ENCODE data around the gene ANKH. TPM values are rescaled to one million over a fixed set of nuclear protein-coding genes. Genes with fewer than 3 reads are reported as not detected.

The ANKH gene
- total RNA-seq, 2 experiments from 2014 or later = 31.3 to 41.9 TPM

- no peak for DNase-seq
- Mint-ChIP-seq H3K4me1 (peaks cover 2% of the 10 kb centered on the region), H3K36me3 (no peaks in the 10 kb centered on the region), H3K9me3 (ENCODE audit: low read depth) (no peaks in the 10 kb centered on the region), H3K4me3 (no peak overlapping the region), H3K27me3 (peaks cover 11% of the 10 kb centered on the region), H3K27ac (no peak overlapping the region)
- no peak for ATAC-seq
- CTCF ChIA-PET = no interaction called here
Measured at GRCh38 chr5:14901462-14902051, 30.0 kb upstream of the ANKH start.

DNA sequence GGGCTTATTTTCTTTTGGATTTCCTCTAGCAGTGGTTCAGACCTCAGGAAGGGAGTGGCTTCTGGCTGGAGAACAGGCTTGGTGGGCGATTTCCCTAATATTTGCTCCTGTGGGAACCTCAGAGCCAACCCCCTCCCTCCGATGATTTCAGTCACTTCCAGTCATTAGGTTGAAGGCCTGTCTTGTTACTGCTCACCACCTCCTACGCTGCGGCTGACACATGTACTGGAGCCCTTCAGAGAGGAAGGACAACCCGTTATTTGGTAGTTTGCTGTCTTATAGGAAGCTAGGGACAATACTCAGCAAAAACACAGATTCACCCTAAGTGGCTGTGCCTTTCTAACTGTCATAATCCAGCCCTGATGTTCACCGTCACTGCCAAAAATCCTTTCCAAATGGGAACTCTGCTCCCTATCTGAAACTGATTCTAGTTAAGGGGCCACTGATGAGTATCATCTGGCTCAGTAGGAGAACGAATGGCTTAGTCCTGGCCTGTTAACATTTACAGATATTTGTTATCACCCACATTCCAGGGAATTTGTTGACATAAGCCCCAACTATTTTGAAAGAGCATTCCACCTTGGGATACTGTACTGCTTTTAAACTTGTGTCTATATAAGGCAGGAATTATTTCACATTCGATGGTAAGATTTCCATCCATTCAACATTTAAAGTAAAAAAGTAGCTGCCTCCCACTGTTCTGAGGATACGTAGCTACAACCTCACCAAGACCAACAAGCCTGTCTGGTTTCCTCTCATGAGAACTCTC, 29.3 kb upstream of the ANKH start:
- no peaks in the 10 kb centered on the region for H3K36me3 Mint-ChIP-seq
- no peaks in the 10 kb centered on the region for H3K9me3 Mint-ChIP-seq (ENCODE audit: low read depth)
- no peak for ATAC-seq
- DNase-seq = no peak
- H3K4me1 Mint-ChIP-seq = peaks cover 2% of the 10 kb centered on the region
- no peak overlapping the region for H3K27ac Mint-ChIP-seq
- CTCF ChIA-PET = no interaction called here
- no peak overlapping the region for H3K4me3 Mint-ChIP-seq
- H3K27me3 Mint-ChIP-seq = peaks cover 11% of the 10 kb centered on the region

DNA sequence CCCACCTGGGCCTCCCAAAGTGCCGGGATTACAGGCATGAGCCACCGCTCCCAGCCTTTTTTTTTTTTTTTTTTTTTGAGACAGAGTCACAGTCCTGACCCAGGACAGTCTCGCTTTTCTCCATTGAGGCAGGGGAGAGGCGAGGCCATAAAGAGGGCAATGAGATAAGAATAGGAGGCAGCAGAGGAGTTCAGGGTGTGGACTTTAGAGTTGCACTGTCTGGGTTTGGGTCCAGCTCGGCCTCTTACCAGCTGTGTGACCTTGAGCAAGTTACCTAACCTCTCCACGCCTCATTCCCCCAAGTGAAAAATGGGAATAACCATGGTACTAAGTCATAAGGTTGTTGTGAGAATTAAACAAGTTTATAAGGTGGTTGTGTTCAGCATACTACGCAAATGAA, 24.6 kb upstream of the ANKH start:
- DNase-seq (no peak), ATAC-seq (no peak)
- CTCF ChIA-PET = interaction anchor here (1.1 kb wide), 1 partner anchor 169 kb away, joined by 4 read pairs; no protein-coding TSS in a partner anchor
- H3K9me3 Mint-ChIP-seq (ENCODE audit: low read depth) = no peaks in the 10 kb centered on the region
- no peaks in the 10 kb centered on the region for H3K36me3 Mint-ChIP-seq
- no peak overlapping the region for H3K27ac Mint-ChIP-seq
- peaks cover 3% of the 10 kb centered on the region for H3K27me3 Mint-ChIP-seq
- no peaks in the 10 kb centered on the region for H3K4me1 Mint-ChIP-seq
- no peak overlapping the region for H3K4me3 Mint-ChIP-seq

DNA sequence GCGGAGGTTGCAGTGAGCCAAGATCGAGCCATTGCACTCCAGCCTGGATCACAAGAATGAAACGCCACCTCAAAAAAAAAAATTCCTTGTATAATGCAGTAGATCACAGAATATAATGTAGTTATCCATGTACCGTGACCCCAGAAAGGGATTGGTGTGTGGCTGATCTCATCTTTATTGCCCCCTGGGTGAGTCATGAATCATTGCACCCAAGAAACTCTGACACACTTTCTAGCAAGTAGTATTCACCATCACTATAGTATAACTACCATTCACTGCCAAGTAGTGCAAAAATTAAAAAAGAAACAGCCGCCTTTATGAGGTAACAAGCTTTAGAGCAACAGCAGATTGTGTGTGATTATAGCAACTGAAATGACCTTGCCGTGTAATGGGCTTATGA, 23.7 kb upstream of the ANKH start:
- H3K9me3 Mint-ChIP-seq (ENCODE audit: low read depth) = no peaks in the 10 kb centered on the region
- no peaks in the 10 kb centered on the region for H3K4me1 Mint-ChIP-seq
- H3K27ac Mint-ChIP-seq = no peak overlapping the region
- H3K4me3 Mint-ChIP-seq = no peak overlapping the region
- H3K27me3 Mint-ChIP-seq = peaks cover 3% of the 10 kb centered on the region
- ATAC-seq (no peak), DNase-seq (no peak)
- no peaks in the 10 kb centered on the region for H3K36me3 Mint-ChIP-seq
- CTCF ChIA-PET = interaction anchor here (0.6 kb wide), 1 partner anchor 499 kb away, joined by 3 read pairs; no protein-coding TSS in a partner anchor

DNA sequence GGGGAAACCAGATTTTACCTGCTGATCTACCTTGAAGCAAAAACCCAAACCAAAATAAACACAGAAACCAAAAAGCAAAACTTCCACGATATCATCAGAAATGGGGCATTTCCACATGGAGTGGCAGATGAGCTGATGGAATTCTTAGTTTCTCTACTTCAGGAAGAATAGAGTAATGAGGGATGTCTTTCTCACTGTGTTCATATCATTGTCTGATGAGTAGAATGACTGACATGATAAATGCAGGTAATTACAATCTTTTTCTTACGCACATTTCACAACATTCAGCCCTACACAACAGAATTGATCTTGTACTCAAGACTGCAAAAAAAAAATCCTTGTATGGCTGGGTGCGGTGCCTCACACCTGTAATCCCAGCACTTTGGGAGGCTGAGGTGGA, 23.2 kb upstream of the ANKH start:
- no peaks in the 10 kb centered on the region for H3K4me1 Mint-ChIP-seq
- H3K9me3 Mint-ChIP-seq (ENCODE audit: low read depth) = no peaks in the 10 kb centered on the region
- H3K27me3 Mint-ChIP-seq = peaks cover 3% of the 10 kb centered on the region
- DNase-seq = no peak
- ATAC-seq = no peak
- H3K4me3 Mint-ChIP-seq = no peak overlapping the region
- CTCF ChIA-PET = interaction anchor here (0.6 kb wide), 1 partner anchor 498 kb away, joined by 3 read pairs; no protein-coding TSS in a partner anchor
- H3K36me3 Mint-ChIP-seq = no peaks in the 10 kb centered on the region
- no peak overlapping the region for H3K27ac Mint-ChIP-seq

DNA sequence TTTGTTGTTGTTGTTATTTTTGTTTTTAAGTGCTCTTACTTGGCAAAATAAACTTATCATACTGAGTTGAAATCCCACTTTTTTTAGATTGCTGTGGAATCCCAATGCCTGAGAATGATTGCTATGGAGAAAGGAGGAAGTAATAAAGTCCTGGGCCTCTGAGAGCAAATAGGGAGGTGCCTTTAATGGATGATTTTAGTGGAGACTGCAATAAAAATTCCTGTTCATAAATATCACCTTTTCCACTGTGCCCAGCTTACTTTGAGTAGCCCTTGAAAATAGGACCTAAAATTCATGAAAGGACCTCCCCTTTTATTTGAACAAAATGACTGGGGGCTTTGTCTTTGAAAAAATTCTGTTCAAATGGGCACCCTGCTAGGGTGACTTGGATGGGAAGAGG, 21.8 kb upstream of the ANKH start:
- H3K27me3 Mint-ChIP-seq = peaks cover 3% of the 10 kb centered on the region
- ATAC-seq (no peak), DNase-seq (no peak)
- no peaks in the 10 kb centered on the region for H3K9me3 Mint-ChIP-seq (ENCODE audit: low read depth)
- CTCF ChIA-PET = interaction anchor here (1.0 kb wide), 1 partner anchor 109 kb away, joined by 3 read pairs; no protein-coding TSS in a partner anchor
- H3K4me3 Mint-ChIP-seq = no peak overlapping the region
- H3K4me1 Mint-ChIP-seq = no peaks in the 10 kb centered on the region
- no peaks in the 10 kb centered on the region for H3K36me3 Mint-ChIP-seq
- H3K27ac Mint-ChIP-seq = no peak overlapping the region

DNA sequence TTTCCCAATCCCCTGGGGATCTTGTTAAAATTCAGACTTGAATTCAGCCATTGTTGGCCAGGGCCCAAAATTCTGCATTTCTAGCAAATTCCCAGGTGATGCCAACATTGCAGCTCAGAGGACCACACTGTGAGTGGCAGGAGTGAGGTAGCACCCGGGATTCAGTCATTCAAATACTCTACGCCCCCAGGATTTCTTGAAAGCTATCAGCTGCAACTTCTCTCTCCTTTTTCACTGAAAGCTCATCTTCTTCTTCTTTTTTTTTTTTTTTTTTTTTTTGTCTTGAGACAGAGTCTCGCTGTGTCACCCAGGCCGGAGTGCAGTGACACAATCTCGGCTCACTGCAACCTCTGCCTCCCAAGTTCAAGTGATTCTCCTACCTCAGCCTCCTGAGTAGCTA, 19.3 kb upstream of the ANKH start:
- CTCF ChIA-PET = interaction anchor here (1.0 kb wide), 1 partner anchor 18 kb away, joined by 3 read pairs; no protein-coding TSS in a partner anchor
- H3K27ac Mint-ChIP-seq = no peak overlapping the region

DNA sequence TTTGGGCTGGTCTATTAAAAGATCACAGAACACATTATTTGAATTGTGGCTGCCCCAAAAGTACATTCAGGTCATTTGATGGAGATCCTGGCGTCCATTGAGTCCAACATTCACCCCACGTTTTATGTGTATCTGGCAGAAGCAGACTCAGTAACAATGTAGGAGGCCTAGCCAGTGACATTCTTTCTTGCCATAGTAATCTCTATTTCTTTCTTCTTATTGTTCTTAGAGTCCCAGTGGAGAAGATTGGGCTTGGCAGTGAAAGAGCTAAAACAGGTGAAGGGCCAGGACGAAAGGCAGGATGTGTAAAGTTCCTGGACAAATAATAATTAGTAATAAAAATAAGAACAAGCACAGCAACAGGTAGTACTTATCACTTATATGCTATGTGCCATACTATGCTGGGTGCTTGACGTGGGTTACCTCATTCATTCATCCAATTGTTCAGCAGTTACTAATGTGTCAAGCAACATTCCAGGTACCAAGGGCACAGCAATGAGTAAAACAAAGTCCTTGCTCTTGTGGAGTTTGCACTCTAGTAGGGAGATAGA, 12.6 kb upstream of the ANKH start:
- no peak overlapping the region for H3K4me3 Mint-ChIP-seq
- CTCF ChIA-PET = interaction anchor here (1.4 kb wide), 1 partner anchor 119 kb away, joined by 3 read pairs; no protein-coding TSS in a partner anchor
- H3K27me3 Mint-ChIP-seq = peaks cover 7% of the 10 kb centered on the region
- H3K36me3 Mint-ChIP-seq = no peaks in the 10 kb centered on the region
- ATAC-seq (no peak), DNase-seq (no peak)
- H3K4me1 Mint-ChIP-seq = no peaks in the 10 kb centered on the region
- no peaks in the 10 kb centered on the region for H3K9me3 Mint-ChIP-seq (ENCODE audit: low read depth)
- H3K27ac Mint-ChIP-seq = no peak overlapping the region

More for the DNA sequence above, 19.3 kb upstream of the ANKH start:
- DNase-seq (no peak), ATAC-seq (no peak)
- Mint-ChIP-seq H3K36me3 (no peaks in the 10 kb centered on the region), H3K4me3 (no peak overlapping the region), H3K9me3 (ENCODE audit: low read depth) (no peaks in the 10 kb centered on the region), H3K4me1 (no peaks in the 10 kb centered on the region), H3K27me3 (peaks cover 6% of the 10 kb centered on the region)

GRCh38 chr5:14882658-14883580, 11.3 kb upstream of the ANKH start:
- Mint-ChIP-seq H3K4me3 (no peak overlapping the region), H3K4me1 (no peaks in the 10 kb centered on the region), H3K9me3 (ENCODE audit: low read depth) (no peaks in the 10 kb centered on the region), H3K36me3 (no peaks in the 10 kb centered on the region), H3K27ac (no peak overlapping the region), H3K27me3 (peaks cover 10% of the 10 kb centered on the region)
- ATAC-seq (no peak), DNase-seq (no peak)
- CTCF ChIA-PET = no interaction called here

DNA sequence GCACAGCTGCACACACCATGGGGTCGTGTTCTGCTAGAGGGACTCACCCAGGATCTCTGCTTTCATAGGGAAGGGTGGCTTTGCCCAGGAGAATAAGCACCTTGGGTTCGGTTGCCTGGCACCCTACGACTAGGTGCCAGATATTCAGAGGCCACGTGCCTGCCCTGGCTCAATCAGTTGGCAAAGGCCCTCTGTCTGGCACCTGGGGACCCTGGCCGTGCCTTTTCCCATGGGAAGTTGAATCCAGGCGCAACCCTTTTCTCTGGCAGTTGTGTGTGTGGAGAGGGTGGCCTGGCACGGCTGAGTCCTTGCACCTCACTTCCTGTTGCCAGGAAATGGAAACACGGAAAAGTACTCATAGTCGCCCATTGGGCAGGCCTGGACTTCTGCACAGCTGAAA, 10.2 kb upstream of the ANKH start:
- Mint-ChIP-seq H3K4me1 (no peaks in the 10 kb centered on the region), H3K9me3 (ENCODE audit: low read depth) (no peaks in the 10 kb centered on the region), H3K4me3 (no peak overlapping the region), H3K27me3 (peaks cover 14% of the 10 kb centered on the region), H3K27ac (no peak overlapping the region), H3K36me3 (no peaks in the 10 kb centered on the region)
- no peak for ATAC-seq
- DNase-seq = no peak
- CTCF ChIA-PET = interaction anchor here (1.0 kb wide), 1 partner anchor 9 kb away, joined by 3 read pairs; no protein-coding TSS in a partner anchor

DNA sequence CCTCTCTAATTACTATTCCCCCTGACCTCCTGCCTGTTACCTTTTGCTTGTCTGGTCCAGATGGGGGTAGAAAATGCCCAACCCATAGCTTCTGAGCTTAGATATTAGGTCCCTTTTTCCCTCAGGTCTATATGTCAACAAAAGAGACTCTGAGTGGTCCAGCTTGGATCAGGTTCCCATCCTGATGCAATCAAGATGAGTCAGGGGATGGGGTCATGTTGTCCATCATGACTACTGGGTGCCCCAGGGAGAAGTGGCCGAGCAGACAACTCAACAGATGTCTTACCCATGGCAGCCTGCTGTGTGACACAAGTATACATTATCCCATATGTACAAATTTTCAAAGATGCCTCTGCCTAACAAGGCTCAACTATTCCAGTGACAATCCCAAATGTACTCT, 9.1 kb upstream of the ANKH start:
- ATAC-seq (no peak), DNase-seq (no peak)
- Mint-ChIP-seq H3K27ac (no peak overlapping the region), H3K4me3 (no peak overlapping the region), H3K36me3 (no peaks in the 10 kb centered on the region), H3K4me1 (no peaks in the 10 kb centered on the region), H3K9me3 (ENCODE audit: low read depth) (no peaks in the 10 kb centered on the region), H3K27me3 (peaks cover 15% of the 10 kb centered on the region)
- CTCF ChIA-PET = interaction anchor here (1.1 kb wide), 1 partner anchor 123 kb away, joined by 3 read pairs; no protein-coding TSS in a partner anchor

DNA sequence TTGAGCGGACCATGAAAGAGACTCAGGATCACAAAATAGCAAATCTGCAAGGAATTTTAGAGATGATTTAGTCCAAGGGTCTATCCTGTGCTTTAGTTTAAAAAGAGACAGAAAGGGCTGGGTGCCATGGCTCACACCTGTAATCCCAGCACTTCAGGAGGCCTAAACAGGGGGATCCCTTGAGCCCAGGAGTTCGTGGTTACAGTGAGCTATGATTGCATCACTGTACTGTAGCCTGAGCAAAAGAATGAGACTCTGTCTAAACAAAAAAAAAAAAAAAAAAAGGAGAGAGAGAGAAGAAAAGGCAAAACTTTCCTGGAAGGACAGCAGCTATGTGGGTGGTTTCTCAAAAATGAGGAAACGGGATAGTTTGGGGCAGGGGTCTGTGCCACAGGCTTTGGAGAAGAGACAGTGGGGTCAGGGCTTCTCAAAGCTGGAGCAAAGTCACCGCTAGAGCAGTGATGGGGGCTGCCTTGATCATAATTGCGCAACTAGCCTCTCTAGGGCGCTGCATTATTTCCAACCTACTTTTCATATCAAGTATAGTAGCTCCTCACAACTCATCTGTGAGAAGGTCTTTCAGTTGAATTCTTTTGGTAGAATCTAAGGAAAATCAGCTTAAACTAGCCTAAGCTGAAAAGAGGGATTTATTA, 8.5 kb upstream of the ANKH start:
- CTCF ChIA-PET = interaction anchor here (1.1 to 1.2 kb wide), 2 partner anchors 90 to 124 kb away, joined by 3 read pairs; no protein-coding TSS in a partner anchor
- DNase-seq (no peak), ATAC-seq (no peak)
- peaks cover 13% of the 10 kb centered on the region for H3K27me3 Mint-ChIP-seq
- no peak overlapping the region for H3K27ac Mint-ChIP-seq
- H3K4me1 Mint-ChIP-seq = no peaks in the 10 kb centered on the region
- no peaks in the 10 kb centered on the region for H3K9me3 Mint-ChIP-seq (ENCODE audit: low read depth)
- no peaks in the 10 kb centered on the region for H3K36me3 Mint-ChIP-seq
- no peak overlapping the region for H3K4me3 Mint-ChIP-seq
